ENCODE measurements around the gene DLG4. TPM values are rescaled to one million over a fixed set of nuclear protein-coding genes. Genes with fewer than 3 reads are reported as not detected.

DLG4 gene
- polyA plus RNA-seq, 4 donors, result 25.8 to 50.7 (median 41.7) TPM

- DNase-seq (ENCODE audit: low read depth in 4 of 4, low spot score in 3 of 4), result peak in 1 of 4 donors; percentile 72
Observed at GRCh38 chr17:7217113-7217987, 2.3 kb downstream of the DLG4 start.

DNA sequence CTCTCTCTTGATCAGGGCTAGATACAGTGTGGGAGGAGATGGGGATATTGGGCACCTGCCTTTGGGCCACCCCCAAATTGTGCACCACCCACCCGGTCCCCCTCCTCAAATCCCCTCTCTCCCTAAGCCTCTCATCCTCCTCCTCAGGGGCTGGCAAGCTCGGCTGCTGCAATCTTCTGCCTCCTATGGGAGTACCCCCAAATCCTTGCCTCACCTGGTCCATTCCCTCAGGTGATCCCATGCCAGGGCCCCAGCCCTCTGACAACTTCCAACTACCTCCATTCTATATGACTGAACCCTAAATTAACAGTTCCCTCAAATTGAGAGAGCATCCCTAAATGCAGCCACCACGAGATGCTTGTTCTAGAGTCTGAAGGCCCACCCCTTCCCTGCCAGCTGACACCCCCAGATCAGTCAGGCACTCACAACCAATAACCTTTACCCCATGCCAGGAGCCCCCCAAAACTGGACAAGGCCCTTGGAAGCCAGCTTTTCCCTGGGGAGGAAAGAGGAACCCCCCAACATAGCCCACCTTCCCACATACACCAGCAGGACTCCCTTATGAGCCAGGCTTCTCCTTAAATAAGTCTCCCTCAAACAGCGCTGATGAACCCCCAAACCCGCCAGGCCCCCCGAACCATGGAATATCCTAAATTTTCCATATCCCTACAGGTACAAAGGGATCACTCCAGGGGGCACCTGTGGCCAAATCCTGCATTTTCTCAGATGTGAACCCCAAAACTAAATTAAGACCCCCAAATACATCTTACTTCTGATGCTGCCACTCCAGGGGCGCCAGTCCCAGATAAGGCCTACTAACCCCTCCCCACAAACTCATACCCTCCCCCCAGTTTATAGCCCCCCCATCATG is 3.2 kb downstream of the DLG4 start:
- no peak for DNase-seq (ENCODE audit: low read depth in 4 of 4, low spot score in 3 of 4)

DNA sequence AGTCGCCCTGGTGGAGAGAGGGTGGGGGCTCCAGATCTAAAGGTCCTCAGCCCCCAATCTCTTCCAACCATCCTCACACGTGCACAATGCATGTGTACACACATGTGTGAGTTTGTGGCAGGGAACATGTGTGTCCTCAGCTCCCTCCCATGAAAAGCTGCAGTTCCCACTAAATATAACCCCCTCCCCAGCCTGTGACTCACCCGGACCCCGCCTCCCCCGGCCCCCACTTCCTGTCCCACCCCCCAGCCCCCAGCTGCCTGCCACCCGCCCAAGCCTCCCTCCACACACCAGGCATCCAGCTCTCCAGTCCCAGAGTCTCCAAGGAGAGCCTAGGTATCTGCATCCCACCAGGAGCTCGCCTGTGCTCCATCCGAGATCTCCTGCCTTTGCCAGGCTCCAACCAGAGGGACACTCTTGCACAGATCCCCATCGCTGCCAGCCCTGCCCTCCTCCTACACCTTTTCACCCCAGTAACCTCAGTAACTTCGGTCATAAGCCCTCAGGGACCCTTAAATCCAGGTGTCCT is 3.9 kb downstream of the DLG4 start:
- DNase-seq (ENCODE audit: low read depth in 4 of 4, low spot score in 3 of 4), result no peak

GRCh38 chr17:7215136-7215638 is 4.4 kb downstream of the DLG4 start:
- peak in 2 of 4 donors; percentile 88 to 90 for DNase-seq (ENCODE audit: low read depth in 4 of 4, low spot score in 3 of 4)

GRCh38 chr17:7214300-7215135 is 5.1 kb downstream of the DLG4 start:
- DNase-seq (ENCODE audit: low read depth in 4 of 4, low spot score in 3 of 4), result peak; percentile 93 to 97 (median 96)

- DNase-seq (ENCODE audit: low read depth in 4 of 4, low spot score in 3 of 4), result peak in 3 of 4 donors; percentile 83 to 92 (median 91)
Observed at GRCh38 chr17:7213895-7214299, 5.7 kb downstream of the DLG4 start.

DNA sequence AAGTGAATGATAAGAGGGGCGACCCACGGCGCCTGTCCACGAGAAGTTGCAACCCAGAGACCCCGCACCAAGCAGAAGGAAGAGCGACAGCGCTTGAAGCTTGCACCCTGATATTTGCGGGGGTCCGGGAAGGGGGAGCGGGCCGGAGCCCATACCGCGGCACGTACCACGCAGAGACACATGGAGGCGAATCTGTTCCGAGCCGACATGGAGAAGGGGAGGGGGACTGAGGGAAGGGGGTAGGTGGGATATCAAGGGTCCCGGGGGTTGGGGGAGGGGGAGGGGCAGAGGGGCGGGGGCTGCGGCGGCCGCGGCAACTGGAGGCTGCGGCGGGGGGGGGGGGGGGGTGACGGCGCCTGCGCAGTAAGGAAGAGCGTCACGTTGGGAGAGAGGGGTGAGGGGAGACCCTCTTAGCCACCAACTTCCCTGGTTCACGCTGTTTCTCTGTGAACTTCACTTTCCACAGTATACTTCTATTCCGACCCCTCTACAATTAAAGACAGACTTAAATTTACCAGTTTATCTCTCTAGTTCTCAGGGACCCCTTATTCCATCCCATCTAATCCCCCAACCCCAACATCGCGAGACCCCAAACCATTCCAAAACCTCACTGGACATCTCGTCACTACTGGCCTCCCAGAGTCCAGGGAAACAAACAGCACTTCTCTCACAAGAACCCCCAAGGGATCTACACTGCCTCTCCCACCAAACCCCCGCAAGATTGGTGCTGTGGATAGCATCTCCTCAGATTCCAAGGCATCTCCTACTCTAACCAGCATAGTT is 8.0 kb downstream of the DLG4 start:
- no peak for DNase-seq (ENCODE audit: low read depth in 4 of 4, low spot score in 3 of 4)

GRCh38 chr17:7208754-7209460 is 10.7 kb downstream of the DLG4 start:
- no peak for DNase-seq (ENCODE audit: low read depth in 4 of 4, low spot score in 3 of 4)

DNA sequence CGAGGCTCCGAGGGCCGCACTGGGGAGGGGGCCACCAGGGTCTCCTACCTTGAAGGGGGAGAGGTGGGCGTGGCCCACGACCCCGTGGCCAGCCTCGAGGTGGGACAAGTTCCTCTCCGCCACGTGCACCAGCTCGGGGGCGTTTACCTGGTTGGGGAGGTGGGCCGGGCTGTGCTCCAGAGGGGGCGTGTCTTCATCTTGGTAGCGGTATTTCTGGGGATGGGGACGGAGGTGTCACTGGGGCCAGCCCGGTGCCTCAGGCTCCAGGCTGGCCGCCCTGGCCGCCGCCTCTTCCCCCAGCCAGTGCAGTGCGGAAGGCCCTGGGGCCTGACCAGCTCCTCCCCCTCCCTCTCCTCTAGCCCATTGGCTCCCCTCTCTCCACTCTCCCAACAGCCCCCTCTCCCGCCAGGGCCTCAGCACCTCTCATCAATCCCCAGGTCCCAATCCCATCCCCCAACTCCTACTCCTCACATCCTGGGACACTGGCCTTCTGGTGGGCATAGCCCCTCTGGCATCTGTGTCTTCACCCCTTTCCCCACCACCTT is 11.5 kb downstream of the DLG4 start:
- no peak for DNase-seq (ENCODE audit: low read depth in 4 of 4, low spot score in 3 of 4)

GRCh38 chr17:7207120-7208001 is 12.3 kb downstream of the DLG4 start:
- no peak for DNase-seq (ENCODE audit: low read depth in 4 of 4, low spot score in 3 of 4)

GRCh38 chr17:7205561-7205960 is 14.1 kb downstream of the DLG4 start:
- DNase-seq (ENCODE audit: low read depth in 4 of 4, low spot score in 3 of 4), result no peak

DNA sequence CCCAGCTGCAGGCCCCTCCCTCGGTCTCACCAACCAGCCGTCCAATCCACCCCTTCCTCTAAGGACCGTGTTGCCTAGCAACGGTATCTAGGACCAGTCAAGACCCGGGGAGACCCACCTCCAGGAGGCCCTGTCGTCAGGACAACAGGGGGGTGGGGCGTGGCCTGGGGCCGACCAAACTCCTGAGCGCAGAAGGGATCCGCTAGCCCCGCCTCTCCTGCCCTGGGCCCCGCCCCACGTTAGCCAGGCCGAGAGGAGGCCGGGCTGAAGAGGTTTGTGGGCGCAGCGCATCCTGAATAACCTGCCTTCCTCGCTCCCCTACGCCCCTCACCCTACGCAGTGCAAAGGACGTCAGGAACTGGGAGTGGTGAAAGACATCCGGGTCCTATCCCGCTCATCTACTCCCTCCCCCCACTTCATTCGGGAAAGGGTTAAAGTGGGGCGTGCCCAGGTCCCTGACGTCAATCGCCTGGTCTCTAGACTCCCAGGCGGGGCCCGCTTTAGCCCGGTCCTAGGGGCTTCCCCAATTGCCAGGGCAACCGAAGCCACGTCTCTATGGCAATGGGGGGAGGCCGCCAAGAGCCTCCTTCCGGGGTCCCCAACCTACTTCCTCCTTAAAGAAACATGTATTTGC is 14.7 kb downstream of the DLG4 start:
- DNase-seq (ENCODE audit: low read depth in 4 of 4, low spot score in 3 of 4), result peak in 2 of 4 donors; percentile 78 to 79

DNA sequence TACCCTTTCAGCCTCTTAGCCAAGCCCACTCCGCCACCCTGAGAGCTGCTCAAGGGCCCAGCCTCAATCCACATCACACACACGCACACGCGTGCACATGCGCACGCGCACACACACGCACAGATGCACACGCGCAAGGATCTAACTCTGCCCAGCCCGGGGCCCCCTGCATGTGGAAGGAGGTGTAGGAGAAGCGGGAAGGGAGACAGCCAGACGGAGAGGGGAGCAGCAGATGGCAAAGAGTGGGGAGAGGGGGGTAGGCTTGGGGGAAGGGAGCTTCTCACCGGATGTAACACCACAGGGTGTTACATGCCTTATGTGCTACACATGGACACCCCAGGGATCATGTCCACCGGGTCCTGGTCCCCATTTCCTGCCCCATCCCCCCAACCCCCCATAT is 15.3 kb downstream of the DLG4 start:
- DNase-seq (ENCODE audit: low read depth in 4 of 4, low spot score in 3 of 4), result no peak

GRCh38 chr17:7203391-7203790 is 16.2 kb downstream of the DLG4 start:
- no peak for DNase-seq (ENCODE audit: low read depth in 4 of 4, low spot score in 3 of 4)

GRCh38 chr17:7196651-7197401 is 22.8 kb downstream of the DLG4 start:
- DNase-seq (ENCODE audit: low read depth in 4 of 4, low spot score in 3 of 4), result no peak

GRCh38 chr17:7195971-7196370 is 23.7 kb downstream of the DLG4 start:
- no peak for DNase-seq (ENCODE audit: low read depth in 4 of 4, low spot score in 3 of 4)

Measured in left renal pelvis (tissue), 4 donors.